SW 1271 (cell line): Measurements from ENCODE around the gene ZSWIM4.
"Not testable (repeated sequence)": the region's sequence is repeated elsewhere in the genome, so short reads cannot be mapped to it uniquely, and the experiment has no call there.

Experiments
- DNase-seq, 2 experiments: peaks; one replicate each; lab custom pipeline; 2025; lab: John Stamatoyannopoulos, UW

Gene ZSWIM4

DNA sequence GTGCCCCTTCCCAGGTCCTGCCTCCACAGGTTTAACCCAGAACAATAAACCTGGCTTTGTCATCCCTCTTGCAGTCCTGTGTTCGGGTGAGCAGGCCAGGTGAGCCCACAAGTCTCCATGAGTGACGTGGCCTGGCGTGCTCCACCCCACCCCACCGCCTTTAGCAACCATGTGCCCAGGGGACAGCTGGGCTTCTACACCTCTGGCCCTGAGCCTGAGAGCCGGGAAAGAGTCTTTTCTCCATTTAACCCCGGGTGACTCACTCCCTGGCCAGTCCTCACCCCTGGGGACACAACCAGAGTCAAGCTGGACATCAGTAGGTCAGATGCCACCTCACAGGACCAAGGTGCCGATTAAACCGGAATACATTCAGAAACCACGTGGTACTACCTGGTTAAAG is 16.8 kb upstream of the ZSWIM4 start:
- no peak for DNase-seq

DNA sequence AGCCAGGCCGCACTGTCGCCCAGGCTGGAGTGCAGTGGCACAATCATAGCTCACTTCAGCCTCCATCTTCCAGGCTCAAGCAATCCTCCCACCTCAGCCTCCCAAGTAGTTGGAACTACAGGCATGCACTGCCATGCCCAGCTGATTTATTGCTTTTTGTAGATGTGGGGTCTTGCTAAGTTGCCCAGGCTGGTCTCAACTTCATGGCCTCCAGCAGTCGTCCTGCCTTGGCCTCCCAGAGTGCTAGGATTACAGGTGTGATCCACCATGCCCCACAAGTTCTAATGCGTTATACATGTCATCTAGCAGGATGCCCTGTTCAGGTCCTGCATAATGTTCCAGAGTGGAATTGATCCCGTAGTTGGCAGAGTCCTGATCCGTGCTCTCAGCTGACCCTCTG is 16.4 kb upstream of the ZSWIM4 start:
- no peak for DNase-seq

DNA sequence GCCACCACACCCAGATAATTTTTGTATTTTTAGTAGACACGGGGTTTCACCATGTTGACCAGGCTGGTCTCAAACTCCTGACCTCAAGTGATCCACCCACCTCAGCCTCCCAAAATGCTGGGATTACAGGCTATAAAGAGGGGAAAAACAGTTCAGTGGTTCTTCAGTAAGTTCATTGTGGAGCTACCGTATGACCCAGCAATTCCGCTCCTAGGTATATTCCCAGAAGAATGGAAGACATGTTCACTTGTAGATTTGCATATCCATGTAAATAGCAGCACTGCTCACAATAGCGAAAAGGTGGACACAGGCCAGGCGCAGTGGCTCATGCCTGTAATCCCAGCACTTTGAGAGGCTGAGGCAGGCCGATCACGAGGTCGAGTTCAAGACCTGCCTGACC is 15.4 kb upstream of the ZSWIM4 start:
- DNase-seq: not testable (repeated sequence)

- DNase-seq: no peak
These were observed 13.7 kb upstream of the ZSWIM4 start for GRCh38 chr19:13781547-13781946.

DNA sequence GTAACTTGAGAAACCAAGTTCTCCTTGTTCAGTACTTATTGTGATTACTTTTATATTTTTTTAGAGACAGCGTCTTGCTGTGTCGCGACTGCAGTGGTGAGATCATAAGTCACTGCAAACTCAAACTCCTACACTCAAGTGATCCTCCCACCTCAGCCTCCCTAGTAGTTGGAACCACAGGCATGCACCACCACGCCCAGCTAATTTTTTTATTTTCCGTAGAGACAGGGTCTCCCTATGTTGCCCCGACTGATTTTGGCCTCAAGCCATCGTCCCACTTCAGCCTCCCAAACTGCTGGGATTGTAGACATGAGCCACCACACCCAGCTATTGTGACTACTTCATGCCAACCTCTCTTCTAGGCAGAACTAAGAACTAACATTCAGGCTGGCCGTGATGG is 12.7 kb upstream of the ZSWIM4 start:
- DNase-seq: no peak

- no peak for DNase-seq
These were observed 11.4 kb upstream of the ZSWIM4 start for GRCh38 chr19:13783565-13784500.

GRCh38 chr19:13784731-13785452 is 10.4 kb upstream of the ZSWIM4 start:
- no peak for DNase-seq

DNA sequence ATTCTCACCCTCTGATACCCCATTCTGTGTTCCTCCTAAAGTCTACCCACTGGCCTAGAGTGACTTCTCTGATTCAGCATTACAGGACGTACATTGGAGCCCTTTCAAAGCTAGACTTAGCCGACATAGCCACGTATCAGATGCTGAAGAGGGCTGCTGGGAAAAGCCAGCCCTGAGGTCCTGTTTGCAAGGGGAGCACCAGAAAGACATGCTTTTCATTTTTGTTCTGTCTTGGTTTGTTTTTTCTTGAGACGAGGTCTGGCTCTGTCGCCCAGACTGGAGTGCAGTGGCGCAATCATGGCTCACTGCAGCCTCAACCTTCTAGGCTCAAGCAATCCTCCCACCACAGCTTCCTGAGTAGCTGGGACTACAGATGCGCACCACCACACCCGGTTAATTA is 6.3 kb upstream of the ZSWIM4 start:
- DNase-seq: no peak

- DNase-seq: peak in 1 of 2 experiments; percentile 38
These were observed 4.9 kb upstream of the ZSWIM4 start for GRCh38 chr19:13790354-13790753.

DNA sequence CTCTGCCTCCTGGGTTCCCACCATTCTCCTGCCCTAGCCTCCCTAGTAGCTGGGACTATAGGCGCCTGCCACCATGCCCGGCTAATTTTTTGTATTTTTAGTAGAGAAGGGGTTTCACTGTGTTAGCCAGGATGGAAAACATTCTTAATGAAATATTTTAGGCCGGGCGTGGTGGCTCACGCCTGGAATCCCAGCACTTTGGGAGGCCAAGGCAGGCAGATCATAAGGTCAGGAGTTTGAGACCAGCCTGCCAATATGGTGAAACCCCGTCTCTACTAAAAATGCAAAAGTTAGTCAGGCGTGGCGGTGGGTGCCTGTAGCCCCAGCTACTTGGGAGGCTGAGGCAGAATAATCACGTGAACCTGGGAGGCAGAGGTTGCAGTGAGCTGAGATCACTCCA is 1.9 kb upstream of the ZSWIM4 start:
- not testable (repeated sequence) for DNase-seq

- no peak for DNase-seq
These were observed 866 bp upstream of the ZSWIM4 start for GRCh38 chr19:13794398-13794756.

DNA sequence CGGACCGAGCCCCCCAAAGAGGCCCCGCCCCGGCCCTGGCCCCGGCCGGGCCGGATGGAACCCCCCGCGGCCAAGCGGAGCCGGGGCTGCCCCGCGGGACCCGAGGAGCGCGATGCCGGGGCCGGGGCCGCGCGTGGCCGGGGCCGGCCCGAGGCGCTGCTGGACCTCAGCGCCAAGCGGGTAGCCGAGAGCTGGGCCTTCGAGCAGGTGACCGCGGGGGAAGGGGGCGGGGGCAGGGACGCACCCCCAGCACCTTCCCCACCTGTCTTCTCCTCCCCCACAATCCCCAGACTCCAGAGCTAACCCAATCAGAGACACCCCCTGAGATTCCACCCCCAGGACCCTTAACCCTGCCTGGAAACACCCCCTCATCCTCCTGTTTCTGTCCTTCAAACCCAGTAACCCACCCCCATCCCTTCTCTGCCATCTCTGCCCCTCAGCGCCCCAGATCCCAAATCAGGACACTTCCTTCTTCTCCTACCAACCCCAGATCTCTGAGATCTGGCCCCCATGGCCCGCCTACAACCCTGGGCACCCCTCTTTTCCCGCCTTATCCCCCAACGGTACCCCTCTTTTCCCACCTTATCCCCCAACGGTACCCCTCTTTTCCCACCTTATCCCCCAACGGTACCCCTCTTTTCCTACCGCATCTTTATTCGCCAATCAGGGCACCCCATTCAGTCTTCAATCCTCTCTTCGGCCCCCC is 505 bp downstream of the ZSWIM4 start:
- DNase-seq: no peak

GRCh38 chr19:13796301-13797057 is 1.2 kb downstream of the ZSWIM4 start:
- DNase-seq: peak; percentile 85 to 92

DNA sequence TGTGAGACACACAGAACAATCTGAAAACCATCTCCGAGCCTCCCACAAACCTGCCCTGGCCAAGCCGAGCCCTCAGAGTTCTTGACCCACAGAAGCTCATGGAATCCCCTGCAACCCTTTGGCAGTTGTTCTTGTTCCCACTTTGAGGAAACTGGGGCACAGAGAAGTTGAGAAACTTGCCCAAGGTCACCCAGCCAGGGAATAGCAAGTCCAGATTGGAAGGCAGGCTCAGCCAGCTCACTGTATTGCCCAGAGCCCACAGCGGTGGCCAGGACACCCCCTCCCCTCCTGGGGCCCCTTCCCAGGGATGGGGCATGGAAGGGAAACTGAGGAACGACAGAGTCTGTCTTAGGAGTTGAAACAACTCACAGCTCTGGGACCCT is 1.8 kb downstream of the ZSWIM4 start:
- DNase-seq: no peak

GRCh38 chr19:13797870-13798269 is 2.6 kb downstream of the ZSWIM4 start:
- DNase-seq: no peak

GRCh38 chr19:13799669-13800068 is 4.4 kb downstream of the ZSWIM4 start:
- no peak for DNase-seq

DNA sequence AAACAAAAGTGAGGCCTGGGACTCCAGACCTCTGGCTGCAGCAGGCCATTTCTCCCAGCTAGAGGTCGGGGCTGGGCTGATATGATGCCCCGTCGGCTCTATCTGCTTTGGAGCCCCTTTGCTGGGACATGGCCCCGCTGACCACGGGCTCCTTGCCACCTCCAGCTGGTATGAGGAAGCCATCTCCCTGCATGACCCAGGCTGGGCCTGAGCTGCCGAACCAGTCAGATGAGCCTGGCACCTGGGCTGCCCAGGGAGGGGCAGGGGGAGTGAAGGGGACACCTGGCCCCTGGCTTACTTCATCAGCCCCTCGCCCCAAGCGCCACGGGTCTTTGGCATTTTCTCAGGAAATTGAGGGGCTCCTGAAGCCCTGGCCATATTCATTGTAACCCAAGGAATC is 7.8 kb downstream of the ZSWIM4 start:
- no peak for DNase-seq

DNA sequence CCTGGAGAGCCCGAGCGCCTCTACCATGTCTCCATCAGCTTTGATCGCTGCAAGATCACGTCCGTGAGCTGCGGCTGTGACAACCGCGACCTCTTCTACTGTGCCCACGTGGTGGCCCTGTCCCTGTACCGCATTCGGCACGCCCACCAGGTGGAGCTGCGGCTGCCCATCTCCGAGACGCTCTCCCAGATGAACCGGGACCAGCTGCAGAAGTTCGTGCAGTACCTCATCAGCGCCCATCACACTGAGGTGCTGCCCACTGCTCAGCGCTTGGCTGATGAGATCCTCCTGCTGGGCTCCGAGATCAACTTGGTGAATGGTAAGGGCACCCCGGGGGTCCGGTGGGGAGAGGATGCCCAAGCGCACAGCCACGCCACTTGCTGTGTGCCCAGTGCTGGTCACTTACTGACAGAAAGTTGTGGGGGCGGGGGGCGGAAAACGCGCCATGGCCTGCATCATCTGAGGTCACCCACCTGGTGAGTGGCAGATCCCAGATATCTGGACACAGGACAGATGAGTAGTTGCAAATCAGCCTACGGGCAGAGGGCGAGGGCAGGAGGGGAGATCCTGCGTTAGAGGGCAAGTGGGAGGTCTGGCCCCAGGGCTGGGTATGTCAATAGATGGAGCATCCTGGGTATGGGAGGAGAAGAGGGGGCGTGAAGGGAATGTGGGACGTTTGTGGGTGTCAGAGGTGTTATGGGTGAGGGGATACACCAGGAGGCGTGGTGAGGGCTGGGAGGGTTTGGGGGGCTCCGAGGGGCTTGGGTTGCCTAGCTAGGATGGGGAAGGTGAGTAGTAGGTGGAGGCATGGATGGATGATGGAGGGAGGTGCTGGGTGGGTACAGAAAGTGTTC is 9.8 kb downstream of the ZSWIM4 start:
- no peak for DNase-seq

GRCh38 chr19:13806728-13807127 is 11.5 kb downstream of the ZSWIM4 start:
- no peak for DNase-seq

DNA sequence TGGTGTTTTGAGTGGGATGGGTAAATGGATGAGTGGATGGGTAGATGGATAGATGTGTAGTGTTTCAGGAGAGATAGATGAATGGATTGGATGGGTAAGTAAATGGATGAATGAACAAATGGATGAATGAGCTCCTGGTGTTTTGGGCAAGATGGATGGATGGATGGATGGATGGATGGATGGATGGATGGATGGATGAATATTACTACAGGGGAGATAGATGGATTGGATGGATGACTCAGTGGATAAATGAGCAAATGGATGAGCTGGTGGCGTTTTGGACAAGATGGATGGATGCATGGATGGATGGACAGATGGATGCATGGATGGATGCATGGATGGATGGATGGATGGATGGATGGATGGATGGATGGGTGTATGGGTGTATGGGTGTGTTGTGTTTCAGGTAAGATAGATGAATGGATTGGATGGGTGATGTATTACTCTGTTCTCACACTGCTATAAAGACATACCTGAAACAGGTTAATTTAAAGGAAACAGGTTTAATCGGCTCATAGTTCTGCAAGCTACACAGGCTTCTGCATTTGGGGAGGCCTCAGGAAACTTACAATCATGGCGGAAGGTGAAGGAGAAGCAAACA is 12.3 kb downstream of the ZSWIM4 start:
- DNase-seq: no peak

DNA sequence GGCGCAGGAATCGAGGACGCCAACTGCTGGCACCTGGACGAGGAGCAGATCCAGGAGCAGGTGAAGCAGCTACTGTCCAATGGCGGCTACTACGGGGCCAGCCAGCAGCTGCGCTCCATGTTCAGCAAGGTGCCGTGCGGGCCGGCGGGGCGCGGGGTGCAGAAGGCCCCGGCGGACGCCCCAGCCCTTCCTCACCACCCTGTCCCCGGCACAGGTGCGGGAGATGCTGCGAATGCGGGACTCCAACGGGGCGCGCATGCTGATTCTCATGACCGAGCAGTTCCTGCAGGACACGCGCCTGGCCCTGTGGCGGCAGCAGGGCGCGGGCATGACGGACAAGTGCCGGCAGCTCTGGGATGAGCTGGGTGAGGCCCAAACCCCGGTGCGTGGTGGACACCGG is 13.6 kb downstream of the ZSWIM4 start:
- no peak for DNase-seq
